K562 (cell line): Measurements from ENCODE around the gene ASB10. TPM values are rescaled to one million over a fixed set of nuclear protein-coding genes. Genes with fewer than 3 reads are reported as not detected.
A peak's percentile ranks its signal among the peaks of the same experiment; 100 is the strongest.

Source experiments
- ATAC-seq: fragments of 200-7000 bp; cut with Tn5 transposase; 3 replicates; pipeline ENCODE4 v1.9.1; 2020; ENCODE audit warnings: moderate library complexity
- BruUV-seq: library from RNA; stranded (reverse); fragments of 400-500 nt; replicated peaks from 2 replicates; lab custom pipeline; 2021; lab: Mats Ljungman, UMichigan
- CTCF ChIA-PET: fragments of 300-600 bp; formaldehyde crosslinking; extraction: SDS; loops from one replicate; lab custom pipeline; 2021; ENCODE audit warnings: low intra/inter-chr PET ratio; lab: Yijun Ruan, JAX
- POLR2A ChIA-PET: fragments of 300-600, 350-650 bp; sonication (Branson Sonifier 250); formaldehyde crosslinking; extraction: SDS; loops from one replicate; lab custom pipeline; 2021; ENCODE audit warnings: antibody characterized with exemption, inconsistent platforms; lab: Yijun Ruan, JAX
- DNase-seq, 4 experiments: peaks; one replicate each; pipeline versions ENCODE4 v3.0.0 to v3.0.0-alpha.2; 2011 to 2018; ENCODE audit warnings: low spot score in 3 of 4, mixed read lengths in 3 of 4; ENCODE audit errors: extremely low read depth in 1 of 4
- FAIRE-seq: peaks from 2 replicates; lab custom pipeline; 2011; peaks lifted over from hg19 to GRCh38; lab: Jason Lieb, UNC
- H2AFZ ChIP-seq: 2 replicates; pipeline ENCODE4 v1.6.0; 2011; ENCODE audit warnings: low read depth, low read length, control low read depth, inconsistent platforms
- H3K27ac ChIP-seq: fragments of 200-600 bp; 3 replicates; pipeline ENCODE4 v1.8.0; 2011; ENCODE audit warnings: low read depth, mild to moderate bottlenecking, control low read depth, inconsistent platforms, low read length, moderate library complexity, mixed read lengths; ENCODE audit errors: extremely low read depth
- H3K27me3 ChIP-seq, 2 experiments: fragments of 300-600 bp in 1 of 2; 2 replicates in 1 of 2; 3 replicates in 1 of 2; pipeline versions ENCODE4 v1.6.0 to v1.8.0; 2011; ENCODE audit warnings: inconsistent platforms in 2 of 2, low read length in 2 of 2, mild to moderate bottlenecking in 1 of 2, mixed read lengths in 1 of 2, moderate library complexity in 1 of 2; ENCODE audit not compliant: control insufficient read depth in 2 of 2, insufficient read depth in 2 of 2
- H3K36me3 ChIP-seq: fragments of 300-600 bp; 3 replicates; pipeline ENCODE4 v1.8.0; 2011; ENCODE audit warnings: mild to moderate bottlenecking, low read length, inconsistent platforms; ENCODE audit not compliant: control insufficient read depth, insufficient read depth
- H3K4me1 ChIP-seq, 2 experiments: fragments of 200-600 bp in 1 of 2; replicated peaks in 1 of 2; 2 replicates in 1 of 2; 3 replicates in 1 of 2; pipeline versions ENCODE4 v1.5.1 to v1.8.0; 2011; ENCODE audit warnings: inconsistent platforms in 2 of 2, low read length in 2 of 2, mild to moderate bottlenecking in 1 of 2, mixed read lengths in 1 of 2, moderate library complexity in 1 of 2; ENCODE audit not compliant: control insufficient read depth in 2 of 2, insufficient read depth in 2 of 2
- H3K4me2 ChIP-seq: 2 replicates; pipeline ENCODE4 v1.6.1; 2011; ENCODE audit warnings: low read length, control low read depth, inconsistent platforms, mixed read lengths; ENCODE audit not compliant: insufficient read depth
- H3K4me3 ChIP-seq: fragments of 200-600 bp; sonication (generic), shearing (Covaris generic); 2 replicates; pipeline ENCODE4 v1.5.1; 2016; ENCODE audit warnings: control low read depth, inconsistent platforms
- H3K79me2 ChIP-seq: fragments of 200-600 bp; 3 replicates; pipeline ENCODE4 v1.8.0; 2011; ENCODE audit warnings: low read length, inconsistent platforms; ENCODE audit not compliant: control insufficient read depth, insufficient read depth
- H3K9ac ChIP-seq, 2 experiments: 2 replicates each; pipeline versions ENCODE4 v1.6.0 to v1.6.1; 2011; ENCODE audit warnings: low read depth in 2 of 2, low read length in 2 of 2, control low read depth in 1 of 2, inconsistent platforms in 1 of 2, mild to moderate bottlenecking in 1 of 2, mixed read lengths in 1 of 2; ENCODE audit not compliant: insufficient read depth in 1 of 2
- H3K9me1 ChIP-seq: one replicate; pipeline ENCODE4 v1.6.0; 2011; ENCODE audit warnings: inconsistent platforms, mild to moderate bottlenecking, low read length, moderate library complexity; ENCODE audit not compliant: control insufficient read depth, insufficient read depth
- H3K9me3 ChIP-seq: replicated peaks from 2 replicates; pipeline ENCODE4 v1.5.1; 2011; ENCODE audit warnings: low read depth, low read length, inconsistent platforms; ENCODE audit not compliant: control insufficient read depth, insufficient read depth
- H4K20me1 ChIP-seq: replicated peaks from 2 replicates; pipeline ENCODE4 v1.6.1; 2011; ENCODE audit warnings: low read length, inconsistent platforms, mixed read lengths; ENCODE audit not compliant: control insufficient read depth, insufficient read depth
- BMI1 ChIP-seq: fragments of 150-350 bp; IDR thresholded peaks from 2 replicates; pipeline ENCODE4 v1.6.1; 2014; ENCODE audit warnings: low read length
- CBX1 ChIP-seq: sonication (generic); IDR thresholded peaks from 2 replicates; pipeline ENCODE4 v1.6.1; 2016; ENCODE audit warnings: antibody characterized with exemption, low read depth, mild to moderate bottlenecking
- NR0B1 ChIP-seq: fragments of 450-650 bp; IDR thresholded peaks from one replicate; pipeline ENCODE4 v1.6.1; 2018; ENCODE audit warnings: mild to moderate bottlenecking, moderate library complexity; ENCODE audit not compliant: partially characterized antibody
- PHF20 ChIP-seq: fragments of 450-650 bp; IDR thresholded peaks from 2 replicates; pipeline ENCODE4 v1.6.1; 2018; ENCODE audit not compliant: partially characterized antibody
- POLR2A ChIP-seq: fragments of 450-650 bp; conservative IDR thresholded peaks from 2 replicates; pipeline ENCODE4 v1.6.1; 2016
- POLR2AphosphoS2 ChIP-seq: IDR thresholded peaks from 2 replicates; pipeline ENCODE4 v1.6.1; 2012; ENCODE audit warnings: low read length, improper control_type of control experiment
- POLR2G ChIP-seq: fragments of 200-400 bp; formaldehyde crosslinking; IDR thresholded peaks from 2 replicates; pipeline ENCODE4 v1.6.1; 2017; ENCODE audit warnings: low read depth, mild to moderate bottlenecking, antibody characterized with exemption, low read length, moderate library complexity
- ZFP91 ChIP-seq: sonication (generic); formaldehyde crosslinking; IDR thresholded peaks from 2 replicates; pipeline ENCODE4 v1.8.0; 2022; ENCODE audit warnings: mild to moderate bottlenecking, missing genetic modification reagents
- ZNF449 ChIP-seq: fragments of 250-450 bp; sonication (Bioruptor Pico); IDR thresholded peaks from 2 replicates; pipeline ENCODE4 v1.8.0; 2022; ENCODE audit warnings: moderate library complexity, mild to moderate bottlenecking, inconsistent platforms
- ZNF717 ChIP-seq: fragments of 250-450 bp; sonication (Bioruptor Pico); IDR thresholded peaks from 2 replicates; pipeline ENCODE4 v1.5.0; 2021
- WGBS: fragments of 100-300 bp; shearing (Covaris generic); methylation state at CpG from one replicate; pipeline ENCODE4 v1.1.6; 2016; ENCODE audit warnings: low coverage, mixed read lengths; ENCODE audit not compliant: insufficient coverage; ENCODE audit errors: missing lambda C conversion rate; 5-methylcytosine and 5-hydroxymethylcytosine counted together
- in situ Hi-C: fragments of 300-500 bp; cut with MboI; formaldehyde crosslinking; loops from 4 replicates; pipeline ENCODE4 v1.15.0; 2018; ENCODE audit warnings: inconsistent platforms, mixed read lengths
- intact Hi-C: fragments of 100-400 bp; cut with micrococcal nuclease; formaldehyde crosslinking; loops from 2 replicates; pipeline ENCODE4 v1.14.2; 2022
- polyA plus RNA-seq, 8 experiments: library from polyadenylated mRNA; depleted of rRNA in 4 of 8; stranded (reverse) in 5 of 8; unstranded in 3 of 8; fragments of >200 nt; fragmentation: Nextera tagmentation in 2 of 8; fragmentation: Illumina TruSeq in 1 of 8; extraction: Ambion mirVana in 2 of 8; extraction: Trizol in 1 of 8; gene quantifications; 2 replicates each; pipeline versions ENCODE4 v1.2.1 to v1.2.3, GENCODE V29; 2011 to 2014; ENCODE audit warnings: inconsistent platforms in 1 of 8, missing spikeins in 1 of 8
- total RNA-seq, 7 experiments: library from RNA; depleted of rRNA in 6 of 7; stranded (reverse); fragments of >200 nt in 6 of 7; fragmentation: Illumina TruSeq in 2 of 7; extraction: Trizol in 2 of 7; gene quantifications; 2 replicates each; pipeline versions ENCODE4 v1.2.1 to v1.2.3, GENCODE V29; 2011 to 2021; ENCODE audit warnings: low replicate concordance in 1 of 7

ASB10 gene
- total and polyA plus RNA-seq, 9 of the 15 experiments (the other 6 are each of a cell fraction or from before 2014, with no cell fraction given) = not detected

GRCh38 chr7:151146761-151147160 is 40.3 kb downstream of the ASB10 start:
- DNase-seq = no peak

More at GRCh38 chr7:151146761-151147160, 40.3 kb downstream of the ASB10 start:
- H2AFZ ChIP-seq = no peak overlapping the region
- ChIA-PET CTCF (no interaction called here), POLR2A (interaction anchor here (0.8 to 3.5 kb wide), 5 partner anchors 10 to 68 kb away, joined by 3 to 20 read pairs (median 6); no protein-coding TSS in a partner anchor)
- H3K79me2 ChIP-seq = no peaks in the 10 kb centered on the region
- H3K27ac ChIP-seq = no peak overlapping the region
- H3K27me3 ChIP-seq = peaks cover 30% of the 10 kb centered on the region in 2 experiments; a peak in 4 of 5 replicates
- 38% methylated on average over 3 of the region's 3 CpGs for WGBS
- H3K4me2 ChIP-seq = no peak overlapping the region
- BruUV-seq = no TSS peak
- no peak overlapping the region for H3K4me3 ChIP-seq
- H3K9ac ChIP-seq = no peak overlapping the region; a peak in 1 of 4 replicates
- FAIRE-seq (no peak), ATAC-seq (peak; percentile 11)
- H3K36me3 ChIP-seq = peaks cover 31% of the 10 kb centered on the region; the same call in 2 of the 3 replicates
- TF ChIP-seq POLR2AphosphoS2 = 0 out of 2 replicates have a peak, but pooled peaks have one; percentile 65
- 0 out of 2 replicates have a peak, but pooled peaks have one; percentile 20 for TF ChIP-seq POLR2G
- no peak for TF ChIP-seq ZNF449 (CRISPR knock-in tag)
- TF ChIP-seq POLR2A = 0 out of 2 replicates have a peak, but pooled peaks have one; percentile 5
- no peak for TF ChIP-seq BMI1
- TF ChIP-seq ZNF717 (CRISPR knock-in tag) = no peak
- TF ChIP-seq NR0B1 = no peak
- TF ChIP-seq CBX1 = no peak
- TF ChIP-seq PHF20 = no peak
- no peak for TF ChIP-seq ZFP91
- no peaks in the 10 kb centered on the region for H3K9me3 ChIP-seq
- peaks cover 4% of the 10 kb centered on the region; the same call in 1 of the 2 replicates for H4K20me1 ChIP-seq
- in situ Hi-C loops = no loop called here
- peaks cover 5% of the 10 kb centered on the region for H3K9me1 ChIP-seq
- intact Hi-C loops = no loop called here
- H3K4me1 ChIP-seq = peaks cover 0 to 21% of the 10 kb centered on the region in 2 experiments; a peak in 2 of 5 replicates
